Caco-2 (cell line): ENCODE measurements around the gene DONSON. TPM values are rescaled to one million over a fixed set of nuclear protein-coding genes. Genes with fewer than 3 reads are reported as not detected.

ENCODE experiments used
- BruUV-seq: library from RNA; stranded (reverse); fragments of 400-500 nt; replicated peaks from 2 replicates; lab custom pipeline; 2021; lab: Mats Ljungman, UMichigan
- CTCF ChIA-PET: fragments of 300-600 bp; sonication (Branson Sonifier 250); formaldehyde crosslinking; loops from one replicate; lab custom pipeline; 2022; ENCODE audit warnings: antibody characterized with exemption; lab: Charles Lee
- POLR2A ChIA-PET: fragments of 300-600 bp; sonication (Branson Sonifier 250); formaldehyde crosslinking; loops from one replicate; lab custom pipeline; 2022; ENCODE audit warnings: antibody characterized with exemption; lab: Charles Lee
- DNase-seq, 2 experiments: peaks; one replicate each; pipeline versions ENCODE4 v3.0.0 to v3.0.0-alpha.2; 2020 to 2022
- H3K27me3 ChIP-seq: replicated peaks from 2 replicates; pipeline ENCODE4 v1.6.0; 2011; ENCODE audit warnings: low read length; ENCODE audit not compliant: control insufficient read depth, insufficient read depth
- H3K36me3 ChIP-seq: 2 replicates; pipeline ENCODE4 v1.5.1; 2011; ENCODE audit warnings: low read length; ENCODE audit not compliant: control insufficient read depth, insufficient read depth
- H3K4me1 ChIP-seq: fragments of 250-450 bp; sonication (Bioruptor Pico); 2 replicates; pipeline ENCODE4 v1.5.1; 2020; ENCODE audit warnings: mild to moderate bottlenecking
- H3K4me3 ChIP-seq: 2 replicates; pipeline ENCODE4 v1.5.1; 2011; ENCODE audit warnings: low read depth, mild to moderate bottlenecking, control low read depth, low read length
- H3K9me3 ChIP-seq: fragments of 250-450 bp; sonication (Bioruptor Pico); 2 replicates; pipeline ENCODE4 v1.5.1; 2020; ENCODE audit warnings: mild to moderate bottlenecking, moderate library complexity
- H3K27ac Mint-ChIP-seq: one replicate; pipeline ENCODE4 v1.8.0; 2022; ENCODE audit warnings: mixed read lengths; ENCODE audit not compliant: unreplicated experiment
- H3K27me3 Mint-ChIP-seq: one replicate; pipeline ENCODE4 v1.8.0; 2022; ENCODE audit warnings: mixed read lengths; ENCODE audit not compliant: insufficient read depth, unreplicated experiment
- H3K36me3 Mint-ChIP-seq: one replicate; pipeline ENCODE4 v1.8.0; 2022; ENCODE audit warnings: mild to moderate bottlenecking, mixed read lengths; ENCODE audit not compliant: insufficient read depth, unreplicated experiment
- H3K4me1 Mint-ChIP-seq: one replicate; pipeline ENCODE4 v1.8.0; 2022; ENCODE audit warnings: low read depth, mixed read lengths; ENCODE audit not compliant: unreplicated experiment
- H3K4me3 Mint-ChIP-seq: one replicate; pipeline ENCODE4 v1.8.0; 2022; ENCODE audit warnings: mild to moderate bottlenecking, moderate library complexity, mixed read lengths; ENCODE audit not compliant: unreplicated experiment
- H3K9me3 Mint-ChIP-seq: one replicate; pipeline ENCODE4 v1.8.0; 2022; ENCODE audit warnings: mixed read lengths; ENCODE audit not compliant: unreplicated experiment
- CTCF ChIP-seq, 2 experiments: fragments of 200-600 bp in 1 of 2; IDR thresholded peaks; 1 replicate in 1 of 2; 2 replicates in 1 of 2; pipeline versions ENCODE4 v1.5.1 to v1.8.0; 2011 to 2022; ENCODE audit warnings: antibody characterized with exemption in 1 of 2, control low read depth in 1 of 2, inconsistent platforms in 1 of 2, low read depth in 1 of 2, low read length in 1 of 2, mild to moderate bottlenecking in 1 of 2, moderate library complexity in 1 of 2; ENCODE audit not compliant: insufficient read depth in 1 of 2, severe bottlenecking in 1 of 2, unreplicated experiment in 1 of 2
- intact Hi-C: fragments of 100-400 bp; cut with micrococcal nuclease; formaldehyde crosslinking; loops from one replicate; pipeline ENCODE4 v1.10.0; 2022; ENCODE audit not compliant: unreplicated experiment
- total RNA-seq: library from RNA; stranded (reverse); gene quantifications from 2 replicates; pipeline ENCODE4 v1.2.3, GENCODE V29; 2022

DONSON gene
- total RNA-seq, 1 experiment from 2014 or later: 36.2 TPM

DNA sequence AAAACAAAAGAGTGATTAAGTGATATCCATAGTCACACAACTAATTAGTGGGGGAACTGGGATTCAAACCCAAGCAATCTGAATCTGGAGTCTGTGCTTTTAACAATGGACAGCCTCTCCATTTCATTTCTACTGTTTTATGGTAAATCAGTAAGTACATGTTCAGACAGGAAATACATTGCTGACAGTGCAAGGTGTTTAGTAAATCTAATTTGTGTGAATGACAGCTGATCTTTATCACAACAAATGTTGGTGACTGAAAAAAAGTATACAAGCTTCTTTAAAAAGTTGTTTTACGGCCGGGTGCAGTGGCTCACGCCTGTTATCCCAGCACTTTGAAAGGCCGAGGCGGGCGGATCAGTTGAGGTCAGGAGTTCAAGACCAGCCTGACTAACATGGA lies 20.6 kb downstream of the DONSON start:
- Mint-ChIP-seq H3K9me3 (no peaks in the 10 kb centered on the region), H3K27me3 (no peaks in the 10 kb centered on the region), H3K36me3 (peaks cover 62% of the 10 kb centered on the region), H3K27ac (no peak overlapping the region), H3K4me3 (no peak overlapping the region), H3K4me1 (no peaks in the 10 kb centered on the region)
- no peak for TF ChIP-seq CTCF (IDR thresholded peaks at IDR 0.05; ENCODE audit: insufficient read depth in 1 of 2, low read depth in 1 of 2, low read length in 1 of 2, severe bottlenecking in 1 of 2, unreplicated experiment in 1 of 2)
- intact Hi-C loops: no loop called here
- Histone ChIP-seq H3K4me3 (no peak overlapping the region), H3K9me3 (no peaks in the 10 kb centered on the region), H3K4me1 (no peaks in the 10 kb centered on the region), H3K27me3 (no peaks in the 10 kb centered on the region), H3K36me3 (no peaks in the 10 kb centered on the region; the same call in 1 of the 2 replicates)
- ChIA-PET CTCF (no interaction called here), POLR2A (no interaction called here)
- no peak for DNase-seq
- BruUV-seq: no TSS peak

DNA sequence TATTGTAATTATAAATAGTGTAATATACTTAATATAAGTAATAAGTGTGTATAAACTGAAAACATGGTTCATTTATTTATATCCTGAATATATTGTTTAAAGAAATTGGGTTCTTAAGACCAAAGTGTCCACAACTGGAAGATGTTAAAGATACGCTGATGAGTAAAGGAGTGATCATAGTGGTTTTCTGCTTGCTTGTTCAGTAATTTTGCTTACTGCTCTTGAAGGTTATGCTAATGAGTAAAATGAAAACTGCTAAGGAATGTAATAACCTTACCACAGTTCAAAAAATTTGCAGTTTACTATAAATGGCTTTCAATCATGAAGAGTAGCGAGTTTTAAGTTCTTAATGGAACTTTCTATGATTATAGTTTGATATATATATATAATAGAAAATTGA lies 22.0 kb downstream of the DONSON start:
- ChIA-PET POLR2A (no interaction called here), CTCF (no interaction called here)
- DNase-seq: no peak
- Mint-ChIP-seq H3K27me3 (no peaks in the 10 kb centered on the region), H3K36me3 (peaks cover 61% of the 10 kb centered on the region), H3K9me3 (no peaks in the 10 kb centered on the region), H3K4me1 (no peaks in the 10 kb centered on the region), H3K27ac (no peak overlapping the region), H3K4me3 (no peak overlapping the region)
- H3K36me3 ChIP-seq: no peaks in the 10 kb centered on the region
- no peaks in the 10 kb centered on the region for H3K9me3 ChIP-seq
- intact Hi-C loops: no loop called here
- TF ChIP-seq CTCF (IDR thresholded peaks at IDR 0.05; ENCODE audit: insufficient read depth in 1 of 2, low read depth in 1 of 2, low read length in 1 of 2, severe bottlenecking in 1 of 2, unreplicated experiment in 1 of 2): no peak
- no peaks in the 10 kb centered on the region for H3K27me3 ChIP-seq
- H3K4me3 ChIP-seq: no peak overlapping the region
- BruUV-seq: no TSS peak
- H3K4me1 ChIP-seq: no peaks in the 10 kb centered on the region

DNA sequence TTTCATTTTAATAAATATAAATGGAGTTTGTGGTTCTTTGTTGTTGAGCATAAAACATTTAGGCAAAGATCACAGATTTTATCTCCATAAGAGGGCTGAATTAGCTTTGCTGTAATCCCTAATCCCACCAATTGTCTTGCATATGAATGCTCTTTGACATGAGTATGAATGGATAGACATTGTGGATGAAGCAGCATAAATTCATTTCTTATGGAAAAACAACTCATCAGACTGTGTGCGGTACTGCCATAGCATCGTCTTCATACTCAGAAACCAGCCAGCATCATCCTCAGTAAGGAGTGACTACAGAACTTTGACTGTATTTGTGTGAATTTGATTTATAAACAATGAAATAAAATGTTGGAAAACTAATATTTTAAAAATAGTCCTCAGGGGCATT lies 26.1 kb downstream of the DONSON start:
- peaks cover 6% of the 10 kb centered on the region for H3K4me1 Mint-ChIP-seq
- POLR2A ChIA-PET: no interaction called here
- no peaks in the 10 kb centered on the region for H3K27me3 Mint-ChIP-seq

More for the DNA sequence above, 26.1 kb downstream of the DONSON start:
- no peaks in the 10 kb centered on the region for H3K4me1 ChIP-seq
- no peak for TF ChIP-seq CTCF (IDR thresholded peaks at IDR 0.05; ENCODE audit: insufficient read depth in 1 of 2, low read depth in 1 of 2, low read length in 1 of 2, severe bottlenecking in 1 of 2, unreplicated experiment in 1 of 2)
- H3K36me3 ChIP-seq: no peaks in the 10 kb centered on the region
- H3K4me3 ChIP-seq: no peak overlapping the region
- CTCF ChIA-PET: no interaction called here
- BruUV-seq: no TSS peak
- Mint-ChIP-seq H3K27ac (no peak overlapping the region), H3K36me3 (peaks cover 67% of the 10 kb centered on the region), H3K9me3 (no peaks in the 10 kb centered on the region), H3K4me3 (no peak overlapping the region)
- DNase-seq: no peak
- H3K9me3 ChIP-seq: no peaks in the 10 kb centered on the region
- H3K27me3 ChIP-seq: no peaks in the 10 kb centered on the region
- intact Hi-C loops: no loop called here
